NCI-H345 (cell line): ENCODE data around the gene IQCH.

Experiments used
- DNase-seq: peaks from one replicate; lab custom pipeline; 2025; lab: John Stamatoyannopoulos, UW

IQCH gene

DNA sequence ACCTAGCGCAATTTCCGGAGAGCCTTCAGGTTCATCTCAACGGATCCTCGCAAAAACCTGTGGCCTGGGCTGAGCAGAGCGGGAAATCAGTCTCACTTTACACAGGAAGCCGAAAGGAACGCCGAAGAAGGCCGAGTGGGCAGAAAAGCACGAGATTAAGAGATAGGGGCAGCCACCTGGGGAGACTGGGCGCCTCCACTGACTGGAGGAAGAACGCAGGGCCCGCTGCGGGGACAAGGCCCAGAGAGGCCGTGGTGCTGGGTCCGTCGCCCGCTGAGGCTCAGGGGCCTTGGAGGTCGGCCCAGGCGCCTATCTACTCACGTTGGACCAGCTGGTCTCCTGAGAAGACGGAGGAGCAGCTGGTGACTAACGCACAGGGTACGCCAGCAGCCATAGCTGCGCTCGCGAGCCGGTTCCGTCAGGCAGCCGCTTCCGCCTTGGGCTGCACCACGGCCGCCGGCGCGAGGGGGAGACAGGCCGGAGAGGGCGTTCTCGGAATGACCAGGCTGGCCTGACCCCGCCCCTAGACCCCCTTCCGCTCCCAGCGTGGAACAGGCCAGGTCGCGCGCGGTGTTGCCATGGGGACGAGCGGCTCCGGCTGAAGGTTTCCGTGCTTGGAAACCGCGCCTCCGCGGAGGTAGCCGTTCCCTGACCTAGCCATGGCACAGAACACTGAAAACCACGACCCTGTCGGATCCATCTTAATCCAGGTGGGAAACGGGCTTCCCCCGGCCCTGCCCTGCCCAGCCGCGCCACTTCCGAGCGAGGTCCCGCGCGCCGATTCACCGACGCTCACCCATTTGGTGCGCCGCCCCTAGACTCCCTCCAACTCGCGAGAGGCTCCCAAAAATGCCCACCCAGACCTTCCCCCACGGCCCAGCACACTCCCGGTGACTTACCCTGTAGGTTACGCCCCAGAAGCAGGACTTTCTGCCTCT lies at the start of gene IQCH, which contains the start of gene AAGAB:
TSS of gene IQCH (plus strand) at position 549 of the 938 bp plus-strand sequence. CDS start at position 660, 111 bp downstream.
TSS of gene AAGAB (minus strand) at position 424 of the 938 bp plus-strand sequence. CDS start at position 394, 30 bp downstream.
- peak; percentile 93 for DNase-seq

DNA sequence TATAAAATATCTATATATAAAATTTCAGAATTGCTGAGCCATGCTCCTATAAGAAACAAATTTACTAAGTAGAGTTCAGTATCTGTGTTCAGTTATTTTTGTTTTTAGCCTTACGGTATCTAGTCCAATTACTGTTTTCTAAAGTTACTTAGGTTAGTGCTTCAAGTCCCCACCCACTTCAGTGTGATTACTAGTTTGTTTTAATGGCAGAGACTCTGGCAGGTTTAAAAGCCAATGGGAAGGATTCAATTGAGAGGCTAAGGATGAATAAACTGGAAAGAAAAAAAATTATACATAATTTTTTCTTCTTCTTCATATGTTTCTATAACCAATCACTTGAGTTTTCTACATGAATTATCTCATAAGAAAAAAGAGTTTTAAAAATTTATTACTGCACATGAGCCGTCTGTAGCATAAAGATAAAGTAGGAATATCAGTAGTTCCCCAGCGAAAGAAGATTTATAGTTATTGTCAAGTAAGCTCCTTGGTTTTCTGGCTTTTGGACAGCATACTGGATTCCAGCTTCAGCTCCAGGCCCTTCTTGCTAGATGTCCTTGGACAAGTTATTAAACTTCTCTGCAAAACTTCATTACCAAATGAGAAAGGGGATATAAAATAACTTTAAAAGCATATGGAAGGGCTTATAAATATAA lies 46.9 kb upstream of the IQCH start:
- no peak for DNase-seq

DNA sequence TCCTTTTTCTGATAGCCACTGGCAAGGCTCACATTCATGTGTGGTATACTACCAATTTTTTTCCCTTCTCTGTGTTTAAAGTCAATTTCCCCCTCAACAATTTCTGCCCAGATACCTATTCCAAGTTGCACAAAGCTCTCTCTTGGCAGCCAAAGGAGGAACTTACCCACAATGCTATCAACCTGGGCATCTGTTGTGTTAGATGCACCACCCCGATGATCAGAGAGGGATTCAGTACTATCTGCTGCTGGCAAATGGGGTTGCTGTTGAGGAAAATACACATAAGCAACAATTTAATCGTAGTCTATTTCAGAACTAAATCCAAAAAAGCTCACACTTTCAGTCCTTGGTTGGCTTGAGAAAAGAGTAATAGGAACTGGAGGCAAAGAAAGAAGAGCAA lies 46.2 kb upstream of the IQCH start:
- DNase-seq, result no peak

DNA sequence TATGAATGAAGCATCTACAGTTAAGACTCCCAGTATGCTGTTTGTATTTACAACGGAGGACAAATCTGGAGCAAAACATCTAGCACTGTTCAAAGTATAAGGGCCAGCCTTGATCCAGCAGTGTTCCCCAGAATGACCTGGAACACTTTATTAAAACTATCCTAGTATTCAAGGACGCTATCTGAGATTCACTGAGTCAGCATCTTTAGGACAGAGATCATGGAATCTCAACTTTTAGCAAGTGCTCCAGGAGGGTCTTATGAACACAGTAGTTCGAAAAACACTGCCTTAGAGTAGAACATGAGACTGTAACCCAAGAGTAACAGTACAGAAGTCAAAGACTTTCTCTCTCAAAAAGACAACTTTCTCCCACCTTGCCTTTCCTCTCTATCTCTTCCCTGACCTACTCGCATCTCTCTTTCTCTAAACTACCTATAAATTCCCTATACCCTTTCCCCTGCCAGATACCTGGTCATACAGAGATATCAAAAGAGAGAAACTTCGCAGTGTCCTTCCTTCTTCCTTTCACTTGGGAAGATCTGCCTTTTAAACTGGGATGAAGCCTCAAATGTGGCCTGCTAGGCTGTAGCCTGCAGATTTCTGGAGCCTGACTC lies 43.9 kb upstream of the IQCH start:
- no peak for DNase-seq

DNA sequence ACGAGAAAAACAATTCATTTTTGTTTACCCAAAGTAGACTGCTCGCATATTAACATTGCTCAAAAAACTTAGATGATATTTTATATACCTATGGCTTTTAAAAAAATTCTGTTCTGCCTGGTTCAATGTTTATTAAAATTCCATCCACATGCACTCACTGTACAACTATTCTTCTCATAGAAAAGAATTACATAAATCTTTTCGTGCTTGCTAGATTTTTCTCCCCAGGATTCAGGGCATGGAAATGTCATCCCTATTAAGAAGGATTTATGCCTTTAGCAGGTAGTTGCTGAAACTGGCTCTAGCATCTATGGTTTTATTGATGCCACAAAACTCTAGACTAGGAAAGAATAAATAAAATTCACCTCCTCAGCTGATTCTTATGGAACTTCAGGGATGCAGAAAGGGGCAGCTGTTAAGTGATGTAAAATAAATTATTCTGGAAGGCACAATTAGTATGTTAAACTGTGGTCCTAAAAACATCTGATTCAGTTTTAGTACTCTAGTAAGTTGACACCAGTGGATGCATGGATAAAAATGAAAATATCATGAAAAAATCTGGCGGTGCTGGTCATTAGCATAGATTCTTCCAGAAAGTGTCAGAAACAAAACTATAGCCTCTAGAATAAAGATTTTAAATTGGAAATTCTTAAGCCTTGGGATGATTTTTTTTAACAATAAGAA lies 41.8 kb upstream of the IQCH start:
- DNase-seq, result no peak

DNA sequence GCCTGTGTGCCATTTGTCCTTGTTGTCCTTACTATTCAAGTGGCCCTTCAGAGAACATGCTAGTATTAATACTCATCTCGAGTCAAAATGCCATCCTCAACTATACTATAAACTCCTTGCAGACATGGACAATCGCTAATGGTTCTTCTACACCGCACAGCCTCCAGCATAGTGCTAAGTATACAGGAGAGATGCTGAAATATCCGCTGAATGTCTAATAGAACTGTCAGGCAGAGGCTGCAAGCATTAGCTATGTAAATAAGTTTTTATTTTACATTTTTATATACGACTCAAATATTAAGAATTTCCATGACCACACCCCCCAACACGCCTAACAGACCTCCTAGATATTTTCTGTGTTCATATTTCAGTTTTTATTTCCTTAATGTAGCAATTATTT lies 39.5 kb upstream of the IQCH start:
- no peak for DNase-seq

DNA sequence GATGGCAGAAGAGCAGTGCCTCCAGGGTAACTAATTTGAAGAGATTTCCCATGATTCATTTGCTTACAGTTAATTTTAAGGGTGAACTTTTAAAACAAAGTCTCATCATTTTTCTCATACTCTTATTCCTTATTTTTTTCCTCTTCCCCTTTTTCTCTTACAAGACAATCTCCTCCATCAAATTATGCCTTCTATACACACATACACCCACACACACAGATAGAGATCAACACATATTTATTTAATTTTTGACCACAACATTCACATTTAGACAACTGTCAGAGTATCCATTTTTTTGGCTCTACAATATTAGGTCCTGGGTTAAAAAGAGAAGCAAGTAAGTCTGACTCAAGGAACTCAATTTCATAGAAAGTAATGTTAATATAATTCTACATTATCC lies 37.7 kb upstream of the IQCH start:
- DNase-seq, result no peak

DNA sequence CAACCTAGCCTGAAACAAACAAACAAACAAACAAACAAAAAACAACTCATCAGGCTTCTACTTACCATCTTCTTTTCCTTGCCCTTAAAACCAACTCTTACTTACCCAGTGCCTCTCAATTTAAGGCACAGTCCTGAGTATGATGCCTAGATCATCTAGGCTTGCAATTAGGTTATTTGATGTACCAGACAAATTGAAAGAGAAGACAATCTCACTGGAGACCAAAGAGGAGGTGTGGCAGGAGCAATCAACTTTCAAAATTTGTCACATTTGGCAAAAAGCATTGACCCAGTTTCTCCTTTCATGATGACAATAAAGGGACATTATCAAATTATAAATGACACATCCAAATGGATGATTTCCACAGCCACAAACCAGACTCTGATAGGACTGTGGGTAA lies 36.2 kb upstream of the IQCH start:
- DNase-seq, result no peak

DNA sequence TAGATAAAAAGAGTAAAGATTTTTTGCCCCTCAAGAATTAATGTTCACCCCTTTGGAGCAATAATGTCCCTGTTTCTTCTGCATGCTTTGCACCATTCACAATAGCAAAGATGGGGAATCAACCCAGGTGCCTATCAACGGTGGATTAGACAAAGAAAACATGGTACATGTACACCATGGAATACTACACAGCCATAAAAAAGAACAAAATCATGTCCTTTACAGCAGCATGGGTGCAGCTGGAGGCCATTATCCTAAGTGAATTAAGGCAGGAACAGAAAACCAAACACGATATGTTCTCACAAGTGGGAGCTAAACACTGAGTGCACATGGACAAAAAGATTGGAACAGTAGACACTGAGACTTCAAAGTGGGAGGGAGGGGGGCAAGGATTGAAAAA lies 35.3 kb upstream of the IQCH start:
- DNase-seq, result no peak

DNA sequence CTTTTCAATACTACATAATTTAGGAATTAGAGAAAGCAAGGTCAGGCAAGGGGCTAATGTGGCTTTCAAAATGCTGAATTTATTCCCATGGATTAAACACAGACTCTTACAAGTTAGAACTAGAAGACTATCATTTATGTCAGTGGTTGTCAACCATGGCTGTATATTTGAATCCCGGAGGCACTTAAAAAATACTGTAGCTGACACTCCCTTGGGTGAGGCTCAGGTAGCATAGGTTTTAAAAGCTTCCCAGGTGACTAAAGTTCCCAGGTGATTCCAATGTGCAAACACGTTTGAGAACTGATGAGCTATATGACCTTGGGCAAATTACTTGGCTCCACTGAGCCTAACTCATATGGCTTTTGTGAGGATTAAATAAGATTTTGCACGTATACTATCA lies 29.7 kb upstream of the IQCH start:
- DNase-seq, result no peak

DNA sequence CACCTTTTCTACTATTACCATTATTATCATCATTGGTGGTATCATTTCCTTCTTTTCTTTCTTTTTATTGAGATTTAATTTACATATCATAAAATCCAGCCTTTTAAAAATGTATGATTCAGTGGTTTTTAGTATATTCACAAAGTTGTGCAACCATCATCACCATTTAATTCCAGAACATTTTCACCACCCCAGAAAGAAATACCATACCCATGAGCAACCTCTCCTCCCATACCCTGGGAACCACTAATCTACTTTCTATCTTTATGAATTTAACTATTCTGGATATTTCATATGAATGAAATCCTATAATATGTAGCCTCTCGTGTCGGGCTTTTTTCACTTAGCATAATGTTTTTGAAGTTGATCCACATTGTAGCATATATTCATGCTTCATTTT lies 29.2 kb upstream of the IQCH start:
- no peak for DNase-seq

DNA sequence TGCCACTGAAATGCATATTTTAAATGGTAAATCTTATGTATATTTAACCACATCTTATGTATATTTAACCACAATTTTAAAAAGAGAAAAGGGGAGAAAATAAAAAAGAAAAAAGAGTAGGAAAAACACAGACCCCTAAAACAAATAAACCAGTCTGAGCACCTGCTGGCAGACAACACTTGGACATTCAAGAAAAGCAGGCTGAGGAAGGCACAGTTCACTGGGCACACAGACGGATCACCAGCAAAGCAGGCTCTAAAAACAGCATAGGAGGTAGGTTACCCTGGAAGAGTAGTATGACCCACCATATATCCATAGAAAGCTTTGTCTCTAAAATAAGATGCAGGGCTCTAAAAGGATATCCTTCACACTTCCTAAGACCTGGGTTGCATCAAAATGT lies 27.2 kb upstream of the IQCH start:
- no peak for DNase-seq

DNA sequence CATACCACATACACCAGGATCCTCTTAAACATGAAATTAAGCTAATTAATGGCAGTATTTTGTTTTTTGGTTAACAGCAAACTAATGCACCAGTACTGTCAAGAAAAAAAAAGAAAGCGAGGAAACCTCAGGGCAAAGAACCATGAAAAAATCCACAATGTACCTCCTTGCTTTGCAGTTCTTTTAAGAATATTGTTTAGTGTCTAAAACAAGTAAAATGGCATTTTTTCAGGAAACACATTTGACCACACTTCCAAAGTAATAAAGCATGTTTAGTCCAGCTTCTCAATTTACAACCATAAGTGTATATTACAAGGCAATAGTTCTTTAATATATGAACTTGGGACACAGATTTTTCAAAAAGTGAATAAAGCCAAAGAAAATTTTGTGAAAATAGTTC lies 26.7 kb upstream of the IQCH start:
- DNase-seq, result no peak

DNA sequence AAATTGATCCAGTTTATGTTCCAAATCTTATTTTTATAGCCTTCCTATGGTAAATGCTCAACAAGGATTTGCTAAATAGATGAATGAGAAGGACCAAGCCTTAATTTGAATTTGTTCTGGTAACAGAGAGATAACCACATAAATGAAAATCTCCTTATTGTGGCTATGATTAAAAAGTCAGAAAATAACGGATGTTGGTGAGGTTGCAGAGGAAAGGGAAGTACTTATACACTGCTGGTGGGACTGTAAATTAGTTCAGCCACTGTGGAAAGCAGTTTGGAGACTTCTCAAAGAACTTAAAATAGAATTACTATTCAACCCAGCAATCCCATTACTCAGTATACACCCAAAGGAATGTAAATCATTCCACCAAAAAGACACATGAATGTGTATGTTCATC lies 26.3 kb upstream of the IQCH start:
- DNase-seq, result no peak

DNA sequence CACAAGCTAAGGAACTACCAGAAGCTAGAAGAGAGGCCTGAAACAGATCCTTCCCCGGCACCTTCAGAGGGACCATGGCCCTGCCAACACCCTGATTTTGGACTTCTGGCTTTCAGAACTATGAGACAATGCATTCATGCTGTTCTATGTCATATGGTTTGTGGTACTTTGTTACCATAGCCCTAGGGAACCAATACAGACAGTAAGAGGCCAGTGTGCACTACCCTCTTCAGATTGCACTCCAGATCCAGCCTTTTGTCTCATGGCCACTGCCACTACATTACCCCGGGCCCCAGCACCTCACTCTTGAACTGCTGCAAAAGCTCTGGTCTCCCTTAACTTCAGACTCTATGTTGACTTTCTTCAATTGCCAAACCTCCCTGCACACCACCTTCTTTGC lies 24.1 kb upstream of the IQCH start:
- DNase-seq, result no peak

DNA sequence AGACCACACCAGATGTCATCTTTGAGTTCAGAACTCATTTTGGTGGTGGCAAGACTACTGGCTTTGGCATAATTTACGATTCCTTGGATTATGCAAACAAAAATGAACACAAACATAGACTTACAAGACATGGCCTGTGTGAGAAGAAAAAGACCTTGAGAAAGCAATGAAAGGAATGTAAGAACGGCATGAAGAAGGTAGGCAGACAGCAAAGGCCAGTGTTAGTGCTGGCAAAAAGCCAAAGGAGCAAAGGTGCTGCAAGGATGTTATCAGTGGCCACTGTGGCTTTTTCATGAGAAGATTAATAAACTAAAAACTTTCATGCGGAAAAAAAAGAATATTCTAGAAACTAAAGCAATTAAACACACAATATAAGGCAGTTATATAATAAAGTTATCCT lies 22.0 kb upstream of the IQCH start:
- no peak for DNase-seq

DNA sequence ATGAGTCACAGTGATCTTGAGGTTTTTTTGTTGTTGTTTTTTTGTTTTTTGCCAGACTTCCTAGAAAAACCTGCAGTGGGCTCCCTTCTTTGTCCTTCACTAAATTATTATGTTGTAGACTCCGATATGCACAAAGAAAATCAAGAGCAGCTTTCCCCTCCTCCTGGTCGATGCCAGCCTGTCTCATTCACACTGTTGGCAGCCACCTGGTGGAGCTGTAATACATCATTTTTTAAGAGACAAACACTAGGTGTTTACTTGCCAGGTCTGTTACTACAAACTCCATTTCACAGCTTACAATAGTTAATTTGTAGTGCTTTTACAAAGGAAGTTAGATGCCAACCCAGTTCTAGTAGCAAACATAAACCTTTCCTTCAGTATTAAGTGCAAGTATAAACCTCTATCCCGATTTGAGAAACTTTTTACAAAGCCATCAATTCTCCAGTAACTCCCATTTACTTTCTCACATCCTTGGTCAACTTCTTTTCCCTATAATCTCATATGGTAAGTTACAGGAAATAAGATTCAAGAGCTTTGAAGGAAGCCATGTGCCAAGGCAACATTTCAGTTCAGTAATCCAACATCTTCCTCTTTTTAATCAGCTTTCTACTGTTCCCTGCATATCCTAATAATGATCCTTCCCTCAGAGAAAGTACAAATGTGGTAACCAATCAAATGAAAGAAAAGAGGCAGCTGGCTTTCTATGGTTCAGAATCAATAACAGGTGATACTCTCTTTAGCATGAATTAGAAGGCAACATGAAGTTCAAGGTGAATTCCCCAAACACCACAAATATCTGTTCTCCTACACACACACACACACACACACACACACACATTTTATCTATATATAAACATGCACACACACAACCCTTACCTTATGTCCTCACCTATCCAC lies 14.1 kb upstream of the IQCH start:
- DNase-seq, result peak; percentile 41

DNA sequence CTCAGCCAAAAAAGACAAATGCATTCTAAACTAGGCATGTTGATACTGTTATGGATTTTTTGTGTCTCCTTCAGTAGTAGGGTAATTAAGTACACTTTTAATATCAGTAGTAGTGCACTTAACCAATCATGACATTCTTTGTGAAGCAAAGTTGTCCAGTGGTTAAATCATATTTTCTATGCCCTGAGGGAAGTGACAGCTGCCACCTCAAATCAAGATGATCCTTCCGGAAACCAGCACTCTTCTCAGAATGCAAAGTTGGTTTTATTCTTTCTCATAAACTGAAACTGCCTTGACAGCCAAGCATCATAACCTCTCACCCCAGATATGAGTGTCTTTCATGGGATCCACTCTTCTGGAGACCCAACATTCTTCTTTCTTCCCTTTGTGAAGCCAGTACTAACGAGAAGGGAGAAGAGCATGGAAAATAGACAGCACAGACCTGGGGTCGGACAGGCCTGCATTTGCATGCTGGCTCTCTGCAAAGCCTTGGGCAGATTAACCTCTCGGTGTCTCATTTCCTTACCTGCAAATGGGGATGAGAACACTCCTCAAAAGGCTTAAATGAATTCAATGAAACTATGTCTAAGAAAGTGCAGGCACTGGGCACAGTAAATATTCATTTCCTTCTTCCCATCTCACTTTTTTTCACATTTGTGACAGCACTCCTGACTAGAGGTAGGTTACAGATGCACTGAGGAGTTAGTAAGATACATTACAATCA lies 13.3 kb upstream of the IQCH start:
- DNase-seq, result no peak

DNA sequence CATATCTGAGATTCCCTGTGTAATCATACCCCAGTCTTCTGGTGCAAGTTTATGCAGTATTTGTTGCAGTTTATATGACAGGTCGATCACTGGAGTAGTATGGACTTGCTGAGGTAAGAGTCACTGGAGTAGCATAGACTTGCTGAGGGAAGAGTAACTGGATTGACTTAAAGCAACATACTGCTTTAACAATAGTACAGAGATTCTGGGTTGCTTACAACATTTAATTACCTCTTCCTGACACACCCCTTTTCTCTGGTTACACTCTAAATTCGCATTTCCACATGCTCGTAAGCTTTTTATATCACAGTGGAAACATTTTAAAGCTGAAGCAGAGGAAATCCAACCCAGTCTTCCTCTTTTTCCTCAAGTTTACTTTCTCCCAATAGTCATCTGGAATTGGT lies 11.9 kb upstream of the IQCH start:
- no peak for DNase-seq

DNA sequence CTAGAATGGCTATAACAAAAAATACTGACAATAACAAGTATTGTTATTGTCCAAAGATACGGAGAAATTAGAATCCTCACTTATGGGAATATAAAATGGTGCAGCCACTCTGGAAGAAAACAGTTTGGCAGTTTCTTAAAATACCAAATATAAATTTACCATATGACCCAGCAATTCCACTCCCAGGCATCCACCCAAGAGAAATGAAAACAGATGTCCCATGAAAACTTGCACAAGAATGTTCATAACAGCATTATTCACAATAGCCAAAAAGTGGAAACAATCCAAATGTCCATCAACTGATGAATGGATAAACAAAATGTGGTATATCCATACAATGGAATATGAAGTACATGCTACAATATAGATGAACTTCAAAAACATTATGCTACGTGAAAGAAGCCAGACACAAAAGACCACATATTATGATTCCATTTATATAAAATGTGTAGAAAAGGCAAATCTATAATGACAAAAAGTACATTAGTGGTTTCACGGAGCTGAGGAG lies 9.6 kb upstream of the IQCH start:
- no peak for DNase-seq
